Measurements from ENCODE around the gene ZNF780A. TPM values are rescaled to one million over a fixed set of nuclear protein-coding genes. Genes with fewer than 3 reads are reported as not detected.

ZNF780A gene
- total and polyA plus RNA-seq, 2 of the 13 experiments (the other 11 are each of a cell fraction or from before 2014, with no cell fraction given): 13.5 to 22.7 TPM

GRCh38 chr19:40110570-40110969 is 19.8 kb upstream of the ZNF780A start (continued):
- TF ChIP-seq SNAPC4 (CRISPR knock-in tag; IDR thresholded peaks at IDR 0.05): no peak
- TF ChIP-seq FOXA1 (IDR thresholded peaks at IDR 0.05): no peak
- TF ChIP-seq FOXA1 (CRISPR knock-in tag; IDR thresholded peaks at IDR 0.05): peak; percentile 30; the same call in 1 of the 2 replicates
- TF ChIP-seq CCDC6 (CRISPR knock-in tag; IDR thresholded peaks at IDR 0.05): no peak
- peak; percentile 69 for TF ChIP-seq FOXA3 (CRISPR knock-in tag; IDR thresholded peaks at IDR 0.05)
- no peak for TF ChIP-seq AGO2 (optimal IDR thresholded peaks at IDR 0.05; ENCODE audit: low read depth, low read length)
- no peak for TF ChIP-seq SMAD1 (CRISPR knock-in tag; IDR thresholded peaks at IDR 0.05; ENCODE audit: borderline replicate concordance, low read depth)
- no peak for TF ChIP-seq SRF (IDR thresholded peaks at IDR 0.05; ENCODE audit: low read depth, low read length)
- no peak for TF ChIP-seq ZNF710 (CRISPR knock-in tag; IDR thresholded peaks at IDR 0.05; ENCODE audit: borderline replicate concordance)
- no peak for TF ChIP-seq KDM5A (IDR thresholded peaks at IDR 0.05; ENCODE audit: borderline replicate concordance, low read length)
- no peak for TF ChIP-seq SKI (IDR thresholded peaks at IDR 0.05; ENCODE audit: partially characterized antibody)
- TF ChIP-seq ZNF781 (CRISPR knock-in tag; IDR thresholded peaks at IDR 0.05; ENCODE audit: borderline replicate concordance, not compliant biosample characterization): no peak
- TF ChIP-seq SOX13 (IDR thresholded peaks at IDR 0.05): no peak
- peak in 1 of 2 experiments; percentile 14; a peak in 1 of 4 replicates for TF ChIP-seq SOX13 (CRISPR knock-in tag; conservative IDR thresholded peaks at IDR 0.05 in 1 of 2, IDR thresholded peaks at IDR 0.05 in 1 of 2)
- no peak for TF ChIP-seq KDM4B (CRISPR knock-in tag; IDR thresholded peaks at IDR 0.05)
- no peak for TF ChIP-seq CREB3 (CRISPR knock-in tag; IDR thresholded peaks at IDR 0.05)
- TF ChIP-seq SP140L (CRISPR knock-in tag; IDR thresholded peaks at IDR 0.05; ENCODE audit: borderline replicate concordance): no peak
- no peak for TF ChIP-seq PBX2 (CRISPR knock-in tag; IDR thresholded peaks at IDR 0.05)
- TF ChIP-seq TBX2 (CRISPR knock-in tag; IDR thresholded peaks at IDR 0.05; ENCODE audit: borderline replicate concordance): no peak
